Thoracic aorta (tissue), 2 donors: ENCODE results near the gene OPTC. TPM values are rescaled to one million over a fixed set of nuclear protein-coding genes. Genes with fewer than 3 reads are reported as not detected.

ENCODE experiments used
- ATAC-seq: fragments of 150-250 bp; one replicate; pipeline ENCODE4 v1.8.0; 2017; ENCODE audit warnings: low read depth; ENCODE audit not compliant: insufficient number of reproducible peaks, low FRiP score
- DNase-seq: peaks from one replicate; pipeline ENCODE4 v3.0.0-alpha.2; 2020; ENCODE audit warnings: low spot score
- H3K27ac ChIP-seq, 2 donors: fragments of 200-600 bp; sonication (generic); 1 replicate in 1 of 2; 2 replicates in 1 of 2; pipeline ENCODE4 v1.5.1; 2016; ENCODE audit warnings: mild to moderate bottlenecking in 2 of 2, moderate library complexity in 2 of 2
- H3K27me3 ChIP-seq: fragments of 200-600 bp; sonication (generic); replicated peaks from 2 replicates; pipeline ENCODE4 v1.6.0; 2016; ENCODE audit warnings: mild to moderate bottlenecking; ENCODE audit not compliant: insufficient read depth
- H3K36me3 ChIP-seq: fragments of 200-600 bp; sonication (generic); one replicate; pipeline ENCODE4 v1.5.1; 2016
- H3K4me1 ChIP-seq, 2 donors: fragments of 200-600 bp; sonication (generic); 1 replicate in 1 of 2; 2 replicates in 1 of 2; pipeline versions ENCODE4 v1.5.1 to v1.6.0; 2016; ENCODE audit warnings: low read depth in 2 of 2, mild to moderate bottlenecking in 1 of 2; ENCODE audit not compliant: control insufficient read depth in 1 of 2
- H3K4me3 ChIP-seq: fragments of 200-600 bp; sonication (generic); 2 replicates; pipeline ENCODE4 v1.5.1; 2016; ENCODE audit warnings: mild to moderate bottlenecking
- H3K9me3 ChIP-seq: fragments of 200-600 bp; sonication (generic); 2 replicates; pipeline ENCODE4 v1.5.1; 2016
- CTCF ChIP-seq: fragments of 200-600 bp; sonication (generic); IDR thresholded peaks from one replicate; pipeline ENCODE4 v1.5.1; 2019; ENCODE audit warnings: antibody characterized with exemption
- total RNA-seq, 2 donors: library from RNA; depleted of rRNA; stranded (reverse); fragments of >200 nt; gene quantifications; one replicate each; pipeline versions ENCODE4 v1.1.0 to v1.2.3, GENCODE V29; 2016

The OPTC gene
- total RNA-seq, 2 donors from 2014 or later: not detected

GRCh38 chr1:203525685-203526084 is 31.7 kb downstream of the OPTC start:
- Histone ChIP-seq H3K4me3 (no peak overlapping the region), H3K9me3 (no peaks in the 10 kb centered on the region), H3K27ac (no peak overlapping the region), H3K4me1 (peaks cover 22 to 72% of the 10 kb centered on the region in 2 donors), H3K27me3 (no peaks in the 10 kb centered on the region), H3K36me3 (no peaks in the 10 kb centered on the region)
- no peak for ATAC-seq
- DNase-seq: no peak
- TF ChIP-seq CTCF: no peak

- Histone ChIP-seq H3K9me3 (no peaks in the 10 kb centered on the region), H3K27me3 (no peaks in the 10 kb centered on the region), H3K36me3 (no peaks in the 10 kb centered on the region), H3K27ac (no peak overlapping the region), H3K4me3 (no peak overlapping the region), H3K4me1 (peaks cover 19 to 68% of the 10 kb centered on the region in 2 donors)
- no peak for TF ChIP-seq CTCF
- ATAC-seq (no peak), DNase-seq (no peak)
Measured at GRCh38 chr1:203526130-203526529, 32.2 kb downstream of the OPTC start.

GRCh38 chr1:203526572-203526971 is 32.6 kb downstream of the OPTC start:
- Histone ChIP-seq H3K4me3 (no peak overlapping the region), H3K9me3 (no peaks in the 10 kb centered on the region), H3K4me1 (peaks cover 19 to 63% of the 10 kb centered on the region in 2 donors), H3K27ac (no peak overlapping the region), H3K36me3 (no peaks in the 10 kb centered on the region), H3K27me3 (no peaks in the 10 kb centered on the region)
- DNase-seq (no peak), ATAC-seq (no peak)
- no peak for TF ChIP-seq CTCF

GRCh38 chr1:203527013-203527412 is 33.1 kb downstream of the OPTC start:
- H3K27ac ChIP-seq: no peak overlapping the region
- no peak for TF ChIP-seq CTCF
- peaks cover 16 to 59% of the 10 kb centered on the region in 2 donors for H3K4me1 ChIP-seq
- no peak overlapping the region for H3K4me3 ChIP-seq
- no peak for ATAC-seq
- H3K27me3 ChIP-seq: no peaks in the 10 kb centered on the region
- H3K9me3 ChIP-seq: no peaks in the 10 kb centered on the region
- DNase-seq: no peak
- H3K36me3 ChIP-seq: no peaks in the 10 kb centered on the region

- no peak for DNase-seq
- H3K4me1 ChIP-seq: peaks cover 15 to 48% of the 10 kb centered on the region in 2 donors
- no peak for ATAC-seq
- no peaks in the 10 kb centered on the region for H3K9me3 ChIP-seq
- H3K36me3 ChIP-seq: no peaks in the 10 kb centered on the region
- no peak overlapping the region for H3K27ac ChIP-seq
- TF ChIP-seq CTCF: no peak
- H3K27me3 ChIP-seq: no peaks in the 10 kb centered on the region
- no peak overlapping the region for H3K4me3 ChIP-seq
Measured at GRCh38 chr1:203528063-203528462, 34.1 kb downstream of the OPTC start.
